Activated T-cell treated with anti-CD3 and anti-CD28 coated beads, Interleukin-2, amount 50 U/mL, for 4 hours (primary cell): ENCODE measurements around the gene USP21. TPM values are rescaled to one million over a fixed set of nuclear protein-coding genes. Genes with fewer than 3 reads are reported as not detected.
A peak's percentile ranks its signal among the peaks of the same experiment; 100 is the strongest.

Experiments
- ATAC-seq, 2 donors: fragments of 200-7000 bp; cut with Tn5 transposase; one replicate each; pipeline ENCODE4 v1.10.0; 2021
- DNase-seq: peaks from one replicate; pipeline ENCODE4 v3.0.0-alpha.2; 2020
- H3K27me3 Mint-ChIP-seq: one replicate; pipeline ENCODE4 v1.8.0; 2021; ENCODE audit warnings: low read depth, mixed read lengths
- H3K36me3 Mint-ChIP-seq: one replicate; pipeline ENCODE4 v1.8.0; 2022; ENCODE audit warnings: mixed read lengths; ENCODE audit not compliant: insufficient read depth
- H3K4me1 Mint-ChIP-seq: one replicate; pipeline ENCODE4 v1.8.0; 2021; ENCODE audit warnings: low read depth, mixed read lengths
- H3K4me3 Mint-ChIP-seq: one replicate; pipeline ENCODE4 v1.8.0; 2021; ENCODE audit warnings: mild to moderate bottlenecking, moderate library complexity, mixed read lengths
- H3K9me3 Mint-ChIP-seq: one replicate; pipeline ENCODE4 v1.8.0; 2021; ENCODE audit warnings: mixed read lengths
- total RNA-seq, 3 donors: library from RNA; stranded (reverse); gene quantifications; one replicate each; pipeline ENCODE4 v1.2.1, GENCODE V29; 2021

Gene USP21
- total RNA-seq, 3 donors from 2014 or later, result 25.0 to 28.3 (median 27.4) TPM

GRCh38 chr1:161171696-161172095 lies 12.4 kb downstream of the USP21 start:
- Mint-ChIP-seq H3K4me3 (no peak overlapping the region), H3K36me3 (peaks cover 39% of the 10 kb centered on the region), H3K27me3 (no peaks in the 10 kb centered on the region), H3K4me1 (peaks cover 46% of the 10 kb centered on the region), H3K9me3 (no peaks in the 10 kb centered on the region)
- DNase-seq (no peak), ATAC-seq (no peak)

GRCh38 chr1:161172349-161172748 lies 13.0 kb downstream of the USP21 start:
- DNase-seq, result no peak
- no peak for ATAC-seq
- H3K36me3 Mint-ChIP-seq, result peaks cover 39% of the 10 kb centered on the region
- H3K4me1 Mint-ChIP-seq, result peaks cover 44% of the 10 kb centered on the region
- no peaks in the 10 kb centered on the region for H3K9me3 Mint-ChIP-seq
- no peaks in the 10 kb centered on the region for H3K27me3 Mint-ChIP-seq
- no peak overlapping the region for H3K4me3 Mint-ChIP-seq

GRCh38 chr1:161172776-161173376 lies 13.6 kb downstream of the USP21 start:
- Mint-ChIP-seq H3K4me1 (peaks cover 45% of the 10 kb centered on the region), H3K36me3 (peaks cover 39% of the 10 kb centered on the region), H3K4me3 (no peak overlapping the region), H3K9me3 (no peaks in the 10 kb centered on the region), H3K27me3 (no peaks in the 10 kb centered on the region)
- no peak for DNase-seq
- ATAC-seq, result no peak

- H3K27me3 Mint-ChIP-seq, result no peaks in the 10 kb centered on the region
- no peak for DNase-seq
- H3K4me3 Mint-ChIP-seq, result no peak overlapping the region
- H3K9me3 Mint-ChIP-seq, result no peaks in the 10 kb centered on the region
- no peak for ATAC-seq
- peaks cover 34% of the 10 kb centered on the region for H3K36me3 Mint-ChIP-seq
- H3K4me1 Mint-ChIP-seq, result peaks cover 46% of the 10 kb centered on the region
These were observed 14.4 kb downstream of the USP21 start for GRCh38 chr1:161173711-161174110.

GRCh38 chr1:161174911-161175310 lies 15.6 kb downstream of the USP21 start:
- Mint-ChIP-seq H3K9me3 (no peaks in the 10 kb centered on the region), H3K36me3 (peaks cover 31% of the 10 kb centered on the region), H3K4me3 (no peak overlapping the region), H3K27me3 (no peaks in the 10 kb centered on the region), H3K4me1 (peaks cover 50% of the 10 kb centered on the region)
- DNase-seq (no peak), ATAC-seq (no peak)

GRCh38 chr1:161175771-161176453 lies 16.6 kb downstream of the USP21 start:
- Mint-ChIP-seq H3K4me1 (peaks cover 59% of the 10 kb centered on the region), H3K36me3 (peaks cover 29% of the 10 kb centered on the region), H3K4me3 (peak overlapping the region; percentile 94), H3K9me3 (no peaks in the 10 kb centered on the region), H3K27me3 (no peaks in the 10 kb centered on the region)
- ATAC-seq (no peak), DNase-seq (no peak)

GRCh38 chr1:161176468-161177111 lies 17.3 kb downstream of the USP21 start:
- peaks cover 23% of the 10 kb centered on the region for H3K36me3 Mint-ChIP-seq
- no peaks in the 10 kb centered on the region for H3K27me3 Mint-ChIP-seq
- H3K9me3 Mint-ChIP-seq, result no peaks in the 10 kb centered on the region
- DNase-seq (no peak), ATAC-seq (no peak)
- H3K4me1 Mint-ChIP-seq, result peaks cover 63% of the 10 kb centered on the region
- peak overlapping the region; percentile 94 for H3K4me3 Mint-ChIP-seq

- DNase-seq (peak; percentile 98), ATAC-seq (peak; percentile 89 to 90)
- Mint-ChIP-seq H3K4me3 (peak within 1 kb of the TSS; percentile 94), H3K27me3 (no peaks in the 10 kb centered on the region), H3K36me3 (peaks cover 22% of the 10 kb centered on the region), H3K9me3 (no peaks in the 10 kb centered on the region), H3K4me1 (peaks cover 68% of the 10 kb centered on the region)
These were observed 18.0 kb downstream of the USP21 start, which contains the start of gene B4GALT3 for GRCh38 chr1:161177112-161177935. Gene B4GALT3, minus strand, starts transcription at chr1:161177507. Its CDS starts 1,447 bp downstream, at chr1:161176060.

- Mint-ChIP-seq H3K36me3 (peaks cover 18% of the 10 kb centered on the region), H3K4me1 (peaks cover 70% of the 10 kb centered on the region), H3K27me3 (no peaks in the 10 kb centered on the region), H3K4me3 (peak overlapping the region; percentile 94), H3K9me3 (no peaks in the 10 kb centered on the region)
- no peak for DNase-seq
- ATAC-seq, result no peak
These were observed 18.6 kb downstream of the USP21 start for GRCh38 chr1:161177936-161178244.

- no peaks in the 10 kb centered on the region for H3K9me3 Mint-ChIP-seq
These were observed 20.4 kb downstream of the USP21 start for GRCh38 chr1:161179698-161180097.

GRCh38 chr1:161180639-161181038 lies 21.3 kb downstream of the USP21 start:
- Mint-ChIP-seq H3K4me1 (peaks cover 79% of the 10 kb centered on the region), H3K36me3 (peaks cover 2% of the 10 kb centered on the region), H3K4me3 (no peak overlapping the region), H3K27me3 (no peaks in the 10 kb centered on the region), H3K9me3 (no peaks in the 10 kb centered on the region)
- ATAC-seq (no peak), DNase-seq (no peak)

More at GRCh38 chr1:161179698-161180097, 20.4 kb downstream of the USP21 start:
- H3K4me1 Mint-ChIP-seq, result peaks cover 78% of the 10 kb centered on the region
- DNase-seq, result no peak
- no peak overlapping the region for H3K4me3 Mint-ChIP-seq
- no peak for ATAC-seq
- H3K36me3 Mint-ChIP-seq, result peaks cover 4% of the 10 kb centered on the region
- no peaks in the 10 kb centered on the region for H3K27me3 Mint-ChIP-seq

GRCh38 chr1:161182214-161182613 lies 22.9 kb downstream of the USP21 start:
- Mint-ChIP-seq H3K9me3 (no peaks in the 10 kb centered on the region), H3K4me3 (peak overlapping the region; percentile 43), H3K27me3 (no peaks in the 10 kb centered on the region), H3K4me1 (peaks cover 83% of the 10 kb centered on the region), H3K36me3 (peaks cover 2% of the 10 kb centered on the region)
- DNase-seq (peak; percentile 49), ATAC-seq (peak; percentile 74 to 78)

- H3K4me1 Mint-ChIP-seq, result peaks cover 83% of the 10 kb centered on the region
- no peaks in the 10 kb centered on the region for H3K36me3 Mint-ChIP-seq
- no peaks in the 10 kb centered on the region for H3K9me3 Mint-ChIP-seq
- DNase-seq, result peak; percentile 51
- no peaks in the 10 kb centered on the region for H3K27me3 Mint-ChIP-seq
- ATAC-seq, result peak; percentile 44 to 61
- peak overlapping the region; percentile 64 for H3K4me3 Mint-ChIP-seq
These were observed 26.0 kb downstream of the USP21 start for GRCh38 chr1:161185282-161185682.

GRCh38 chr1:161185732-161186311 lies 26.5 kb downstream of the USP21 start:
- H3K36me3 Mint-ChIP-seq, result no peaks in the 10 kb centered on the region
- DNase-seq (no peak), ATAC-seq (no peak)
- peak overlapping the region; percentile 64 for H3K4me3 Mint-ChIP-seq
- H3K27me3 Mint-ChIP-seq, result no peaks in the 10 kb centered on the region
- peaks cover 77% of the 10 kb centered on the region for H3K4me1 Mint-ChIP-seq
- H3K9me3 Mint-ChIP-seq, result no peaks in the 10 kb centered on the region
